GM12878 (cell line): ENCODE data around the gene IQGAP2. TPM values are rescaled to one million over a fixed set of nuclear protein-coding genes. Genes with fewer than 3 reads are reported as not detected.

ENCODE experiments used
- ATAC-seq: fragments of 200-7000 bp; cut with Tn5 transposase; 3 replicates; pipeline ENCODE4 v1.9.1; 2020; ENCODE audit warnings: mild to moderate bottlenecking, moderate library complexity
- BruUV-seq: library from RNA; stranded (reverse); fragments of 400-500 nt; replicated peaks from 2 replicates; lab custom pipeline; 2021; lab: Mats Ljungman, UMichigan
- CTCF ChIA-PET: fragments of 300-600 bp; sonication (Branson Sonifier 250); formaldehyde crosslinking; extraction: SDS; loops from one replicate; lab custom pipeline; 2021; ENCODE audit warnings: inconsistent platforms; lab: Yijun Ruan, JAX
- POLR2A ChIA-PET: fragments of 350-600 bp; formaldehyde crosslinking; extraction: SDS; loops from one replicate; lab custom pipeline; 2021; ENCODE audit warnings: inconsistent platforms; lab: Charles Lee
- RAD21 ChIA-PET: fragments of 300-600 bp; sonication (Branson Sonifier 250); formaldehyde crosslinking; loops from one replicate; lab custom pipeline; 2023; ENCODE audit warnings: antibody characterized with exemption; ENCODE audit not compliant: unreplicated experiment; lab: Charles Lee
- SMC1A ChIA-PET: fragments of 300-600 bp; sonication (Branson Sonifier 250); formaldehyde crosslinking; loops from one replicate; lab custom pipeline; 2023; ENCODE audit not compliant: unreplicated experiment, uncharacterized antibody; lab: Charles Lee
- DNase-seq: peaks from one replicate; pipeline ENCODE4 v3.0.0-alpha.2; 2011; ENCODE audit warnings: low read depth, low spot score
- FAIRE-seq: peaks from 3 replicates; lab custom pipeline; 2011; peaks lifted over from hg19 to GRCh38; lab: Jason Lieb, UNC
- H2AFZ ChIP-seq: 2 replicates; pipeline ENCODE4 v1.6.0; 2011; ENCODE audit warnings: low read depth, low read length, control low read depth; ENCODE audit not compliant: control insufficient read depth
- H3K27ac ChIP-seq: 2 replicates; pipeline ENCODE4 v1.5.1; 2011; ENCODE audit warnings: control low read depth; ENCODE audit not compliant: control insufficient read depth, insufficient read depth
- H3K27me3 ChIP-seq, 2 experiments: replicated peaks in 1 of 2; 2 replicates each; pipeline versions ENCODE4 v1.6.0 to v1.6.1; 2011; ENCODE audit warnings: low read length in 1 of 2; ENCODE audit not compliant: control insufficient read depth in 2 of 2, insufficient read depth in 2 of 2
- H3K36me3 ChIP-seq, 2 experiments: 2 replicates each; pipeline ENCODE4 v1.5.1; 2011; ENCODE audit warnings: low read length in 1 of 2; ENCODE audit not compliant: control insufficient read depth in 2 of 2, insufficient read depth in 2 of 2
- H3K4me1 ChIP-seq: 2 replicates; pipeline ENCODE4 v1.6.1; 2011; ENCODE audit warnings: mild to moderate bottlenecking, low read length, moderate library complexity, mixed read lengths; ENCODE audit not compliant: control insufficient read depth, insufficient read depth
- H3K4me2 ChIP-seq: 2 replicates; pipeline ENCODE4 v1.6.0; 2011; ENCODE audit warnings: control low read depth; ENCODE audit not compliant: control insufficient read depth, insufficient read depth
- H3K4me3 ChIP-seq: fragments of 200-600 bp; sonication (generic); 2 replicates; pipeline ENCODE4 v1.5.1; 2016
- H3K79me2 ChIP-seq: 2 replicates; pipeline ENCODE4 v1.6.0; 2011; ENCODE audit warnings: low read length; ENCODE audit not compliant: control insufficient read depth, insufficient read depth
- H3K9ac ChIP-seq: 2 replicates; pipeline ENCODE4 v1.8.0; 2011; ENCODE audit warnings: low read length, control low read depth, mixed read lengths; ENCODE audit not compliant: control insufficient read depth, insufficient read depth
- H3K9me3 ChIP-seq: replicated peaks from 3 replicates; pipeline ENCODE4 v1.5.1; 2011; ENCODE audit warnings: mild to moderate bottlenecking, low read length; ENCODE audit not compliant: control insufficient read depth, insufficient read depth
- H4K20me1 ChIP-seq: 2 replicates; pipeline ENCODE4 v1.6.0; 2011; ENCODE audit not compliant: control insufficient read depth, insufficient read depth
- CTCF ChIP-seq, 3 experiments: IDR thresholded peaks in 2 of 3; conservative IDR thresholded peaks in 1 of 3; 2 replicates each; pipeline ENCODE4 v1.5.1; 2011; ENCODE audit warnings: low read depth in 3 of 3, low read length in 3 of 3, mild to moderate bottlenecking in 3 of 3, control low read depth in 2 of 3, moderate library complexity in 2 of 3, inconsistent platforms in 1 of 3, mixed read lengths in 1 of 3; ENCODE audit not compliant: control insufficient read depth in 2 of 3, insufficient read depth in 1 of 3; ENCODE audit errors: extremely low read depth in 1 of 3
- CUX1 ChIP-seq: IDR thresholded peaks from 2 replicates; pipeline ENCODE4 v1.6.1; 2012; ENCODE audit warnings: improper control_type of control experiment, low read depth, low read length; ENCODE audit not compliant: insufficient replicate concordance
- HCFC1 ChIP-seq: fragments of 150-350 bp; IDR thresholded peaks from 2 replicates; pipeline ENCODE4 v1.6.1; 2014; ENCODE audit warnings: low read length
- RAD21 ChIP-seq: IDR thresholded peaks from 2 replicates; pipeline ENCODE4 v1.6.1; 2011; ENCODE audit warnings: mild to moderate bottlenecking, low read depth, low read length, moderate library complexity; ENCODE audit not compliant: insufficient read depth
- SMC3 ChIP-seq: IDR thresholded peaks from 2 replicates; pipeline ENCODE4 v1.6.1; 2011; ENCODE audit warnings: low read length, improper control_type of control experiment, borderline replicate concordance
- ZNF622 ChIP-seq: fragments of 450-650 bp; IDR thresholded peaks from 2 replicates; pipeline ENCODE4 v1.6.1; 2017; ENCODE audit warnings: mild to moderate bottlenecking, inconsistent platforms
- WGBS: methylation state at CpG from one replicate; pipeline ENCODE4 v1.1.6; 2016; ENCODE audit warnings: low lambda C conversion rate; ENCODE audit not compliant: insufficient replicate concordance, insufficient coverage; ENCODE audit errors: missing lambda C conversion rate; 5-methylcytosine and 5-hydroxymethylcytosine counted together
- in situ Hi-C: fragments of 300-500 bp; cut with MboI; formaldehyde crosslinking; loops from 9 replicates; pipeline ENCODE4 v1.14.3; 2018; ENCODE audit warnings: mixed read lengths
- intact Hi-C: fragments of 100-400 bp; cut with micrococcal nuclease; formaldehyde crosslinking; loops from one replicate; pipeline ENCODE4 v1.14.2; 2022; ENCODE audit not compliant: unreplicated experiment
- polyA plus RNA-seq, 11 experiments: library from polyadenylated mRNA; depleted of rRNA in 4 of 11; unstranded in 6 of 11; stranded (reverse) in 5 of 11; fragments of >200 nt; fragmentation: Nextera tagmentation in 4 of 11; fragmentation: Illumina TruSeq in 1 of 11; extraction: Ambion mirVana in 4 of 11; extraction: Trizol in 1 of 11; gene quantifications; 1 replicate in 1 of 11; 2 replicates in 10 of 11; pipeline versions ENCODE4 v1.2.1 to v1.2.3, GENCODE V29; 2011 to 2016; ENCODE audit warnings: inconsistent platforms in 2 of 11, missing spikeins in 2 of 11, low read depth in 1 of 11
- total RNA-seq, 4 experiments: library from RNA; depleted of rRNA in 3 of 4; stranded (reverse); fragments of >200 nt in 3 of 4; fragmentation: Illumina TruSeq in 1 of 4; extraction: Trizol in 1 of 4; gene quantifications; 2 replicates each; pipeline versions ENCODE4 v1.2.1 to v1.2.3, GENCODE V29; 2013 to 2021
- TF ChIP-seq, protein P1 (sequence below): fragments of 450-650 bp; conservative IDR thresholded peaks from 2 replicates; pipeline ENCODE4 v1.6.1; 2017; ENCODE audit warnings: mild to moderate bottlenecking, moderate library complexity

IQGAP2 gene
- total and polyA plus RNA-seq, 10 of the 15 experiments (the other 5 are each of a cell fraction or from before 2014, with no cell fraction given) = 14.5 to 41.4 (median 21.8) TPM

DNA sequence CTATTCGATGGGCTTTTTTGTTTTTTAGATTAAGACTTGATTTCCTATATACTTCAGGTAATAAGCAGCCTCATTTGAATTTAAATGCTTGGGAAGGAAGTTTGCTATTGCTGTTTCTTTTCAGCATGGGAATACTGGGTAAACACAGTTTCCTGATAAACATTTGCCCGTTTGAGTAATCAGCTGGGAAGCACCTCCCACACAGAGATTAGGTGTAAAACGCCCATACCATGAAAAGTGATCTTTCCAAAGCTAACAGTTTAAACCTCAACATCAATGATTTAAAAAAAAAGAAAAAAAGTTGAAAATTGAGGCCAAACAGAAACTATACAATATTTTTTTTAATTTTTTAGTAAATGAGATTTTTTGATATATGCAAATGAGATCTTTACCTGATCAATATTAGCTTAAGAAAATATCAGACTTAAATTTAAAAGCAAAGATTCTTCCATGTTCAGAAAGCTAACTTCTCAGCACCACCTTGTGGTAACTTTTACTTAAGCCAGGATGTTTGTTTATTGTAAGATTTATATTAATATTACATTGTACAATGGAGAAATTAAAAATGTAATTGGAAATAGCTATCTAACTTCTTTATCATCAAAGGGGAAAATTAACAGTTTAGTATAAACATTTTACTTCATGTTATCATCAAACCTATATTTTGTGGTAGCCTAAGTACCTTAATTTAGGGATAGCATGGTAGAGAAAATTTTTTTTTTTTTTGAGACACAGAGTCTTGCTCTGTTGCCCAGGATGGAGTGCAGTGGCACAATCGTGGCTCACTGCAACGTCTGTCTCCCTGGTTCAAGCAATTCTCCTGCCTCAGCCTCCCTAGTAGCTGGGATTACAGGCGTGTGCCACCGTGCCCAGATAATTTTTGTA is 180.3 kb downstream of the IQGAP2 start:
- SMC1A ChIA-PET = interaction anchor here (0.6 to 4.8 kb wide), 44 partner anchors 9 to 848 kb away, joined by 3 to 81 read pairs (median 5); partner anchors contain the start of gene IQGAP2
- H3K4me1 ChIP-seq = peaks cover 14% of the 10 kb centered on the region; the same call in 1 of the 2 replicates
- CTCF ChIA-PET = interaction anchor here (0.6 to 4.5 kb wide), 58 partner anchors 10 to 848 kb away, joined by 3 to 94 read pairs (median 4); partner anchors contain the start of gene IQGAP2
- intact Hi-C loops = loop anchor here (2.0 to 10.0 kb wide), 3 partner anchors 181 to 509 kb away; partner anchors contain the start of gene IQGAP2
- FAIRE-seq = no peak
- in situ Hi-C loops = no loop called here
- H3K36me3 ChIP-seq = no peaks in the 10 kb centered on the region
- H4K20me1 ChIP-seq = no peaks in the 10 kb centered on the region
- no peaks in the 10 kb centered on the region for H3K79me2 ChIP-seq
- H3K27me3 ChIP-seq = no peaks in the 10 kb centered on the region
- DNase-seq = no peak
- peak; percentile 74 for TF ChIP-seq RAD21
- TF ChIP-seq SMC3 = peak; percentile 55; the same call in 1 of the 2 replicates
- no peak for TF ChIP-seq HCFC1
- peak; percentile 54 for TF ChIP-seq CUX1
- peak; percentile 30 to 51 (median 38); a peak in 4 of 6 replicates for TF ChIP-seq CTCF (IDR thresholded peaks at IDR 0.05 in 2 of 3, conservative IDR thresholded peaks at IDR 0.05 in 1 of 3; ENCODE audit: control insufficient read depth in 2 of 3, extremely low read depth in 1 of 3, insufficient read depth in 1 of 3, low read depth in 3 of 3, low read length in 3 of 3)
- TF ChIP-seq ZNF622 = no peak
- TF ChIP-seq, protein P1, sequence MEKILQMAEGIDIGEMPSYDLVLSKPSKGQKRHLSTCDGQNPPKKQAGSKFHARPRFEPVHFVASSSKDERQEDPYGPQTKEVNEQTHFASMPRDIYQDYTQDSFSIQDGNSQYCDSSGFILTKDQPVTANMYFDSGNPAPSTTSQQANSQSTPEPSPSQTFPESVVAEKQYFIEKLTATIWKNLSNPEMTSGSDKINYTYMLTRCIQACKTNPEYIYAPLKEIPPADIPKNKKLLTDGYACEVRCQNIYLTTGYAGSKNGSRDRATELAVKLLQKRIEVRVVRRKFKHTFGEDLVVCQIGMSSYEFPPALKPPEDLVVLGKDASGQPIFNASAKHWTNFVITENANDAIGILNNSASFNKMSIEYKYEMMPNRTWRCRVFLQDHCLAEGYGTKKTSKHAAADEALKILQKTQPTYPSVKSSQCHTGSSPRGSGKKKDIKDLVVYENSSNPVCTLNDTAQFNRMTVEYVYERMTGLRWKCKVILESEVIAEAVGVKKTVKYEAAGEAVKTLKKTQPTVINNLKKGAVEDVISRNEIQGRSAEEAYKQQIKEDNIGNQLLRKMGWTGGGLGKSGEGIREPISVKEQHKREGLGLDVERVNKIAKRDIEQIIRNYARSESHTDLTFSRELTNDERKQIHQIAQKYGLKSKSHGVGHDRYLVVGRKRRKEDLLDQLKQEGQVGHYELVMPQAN = no peak
- no TSS peak for BruUV-seq
- POLR2A ChIA-PET = interaction anchor here (0.7 to 2.6 kb wide), 3 partner anchors 35 to 180 kb away, joined by 3 to 25 read pairs (median 7); partner anchors contain the start of gene IQGAP2
- peak; percentile 41; the same call in 2 of the 3 replicates for ATAC-seq
- H3K9ac ChIP-seq = no peak overlapping the region
- no peak overlapping the region for H3K4me3 ChIP-seq
- no peak overlapping the region for H2AFZ ChIP-seq
- H3K27ac ChIP-seq = peak overlapping the region; percentile 54
- WGBS = 44% methylated on average over 7 of the region's 7 CpGs
- 0 out of 2 replicates have a peak overlapping the region, but pooled peaks have one; percentile 19 for H3K4me2 ChIP-seq
- RAD21 ChIA-PET = interaction anchor here (0.6 to 5.4 kb wide), 46 partner anchors 10 to 914 kb away, joined by 3 to 127 read pairs (median 4); partner anchors contain the start of gene IQGAP2
- no peaks in the 10 kb centered on the region for H3K9me3 ChIP-seq
